H1 (cell line): ENCODE results near the gene NUPR1. TPM values are rescaled to one million over a fixed set of nuclear protein-coding genes. Genes with fewer than 3 reads are reported as not detected.

Source experiments
- BRCA1 ChIP-seq: IDR thresholded peaks from 2 replicates; pipeline ENCODE4 v1.6.1; 2012; ENCODE audit warnings: low read depth, low read length, improper control_type of control experiment
- CBX5 ChIP-seq: fragments of 300-800, 300-1000 bp; sonication (generic); IDR thresholded peaks from 2 replicates; pipeline ENCODE4 v1.7.1; 2016; ENCODE audit warnings: antibody characterized with exemption, low read length, low read depth
- CHD7 ChIP-seq: fragments of 300-600 bp; sonication (generic); IDR thresholded peaks from 2 replicates; pipeline ENCODE4 v1.7.1; 2012; ENCODE audit warnings: low read length, moderate library complexity, mild to moderate bottlenecking, inconsistent platforms; ENCODE audit not compliant: insufficient replicate concordance
- EGR1 ChIP-seq: IDR thresholded peaks from 2 replicates; pipeline ENCODE4 v1.6.1; 2011; ENCODE audit warnings: low read depth, low read length, borderline replicate concordance
- MAX ChIP-seq: IDR thresholded peaks from 2 replicates; pipeline ENCODE4 v1.6.1; 2012; ENCODE audit warnings: inconsistent platforms
- SIN3A ChIP-seq, 2 experiments: IDR thresholded peaks in 1 of 2; conservative IDR thresholded peaks in 1 of 2; 2 replicates each; pipeline ENCODE4 v1.6.1; 2011 to 2012; ENCODE audit warnings: low read length in 2 of 2, improper control_type of control experiment in 1 of 2, low read depth in 1 of 2, mild to moderate bottlenecking in 1 of 2
- TAF1 ChIP-seq: IDR thresholded peaks from 2 replicates; pipeline ENCODE4 v1.6.1; 2011; ENCODE audit warnings: mild to moderate bottlenecking, low read depth, low read length
- ZNF274 ChIP-seq: IDR thresholded peaks from 2 replicates; pipeline ENCODE4 v1.7.0; 2012; ENCODE audit warnings: low read length, borderline replicate concordance; ENCODE audit errors: extremely low read depth
- polyA plus RNA-seq, 7 experiments: library from polyadenylated mRNA; depleted of rRNA in 3 of 7; stranded (reverse) in 5 of 7; unstranded in 2 of 7; fragments of >200 nt in 5 of 7; fragments of 200-250 nt in 2 of 7; gene quantifications; 1 replicate in 5 of 7; 2 replicates in 1 of 7; 4 replicates in 1 of 7; pipeline versions ENCODE4 v1.2.1 to v1.2.3, GENCODE V29; 2011 to 2013; ENCODE audit warnings: missing spikeins in 2 of 7, mixed read lengths in 2 of 7
- total RNA-seq: library from RNA; stranded (reverse); fragmentation: NEBNext Ultra II Directional; extraction: Animal tissue kit (Norgen Biotek cat#: 25700); gene quantifications from 2 replicates; pipeline ENCODE4 v1.2.1, GENCODE V29; 2021

Gene NUPR1
- total and polyA plus RNA-seq, 2 of the 8 experiments (the other 6 are each of a cell fraction or from before 2014, with no cell fraction given): 0.17 to 0.20 TPM

GRCh38 chr16:28511031-28511430 is 27.7 kb downstream of the NUPR1 start (continued):
- no peak for TF ChIP-seq CHD7
- no peak for TF ChIP-seq TAF1
- no peak for TF ChIP-seq ZNF274
- no peak for TF ChIP-seq BRCA1
- no peak for TF ChIP-seq EGR1
- TF ChIP-seq CBX5: no peak
- TF ChIP-seq SIN3A (conservative IDR thresholded peaks at IDR 0.05 in 1 of 2, IDR thresholded peaks at IDR 0.05 in 1 of 2; ENCODE audit: low read depth in 1 of 2, low read length in 2 of 2): no peak
- no peak for TF ChIP-seq MAX
- TF ChIP-seq, all 59 proteins: peak for 0
